GM21367 (cell line): ENCODE results near the gene DDX51.

Source experiments
- ATAC-seq: cut with Tn5 transposase; IDR thresholded peaks from one replicate; pipeline ENCODE4 v1.9.1; 2021; ENCODE audit not compliant: unreplicated experiment

DDX51 gene

DNA sequence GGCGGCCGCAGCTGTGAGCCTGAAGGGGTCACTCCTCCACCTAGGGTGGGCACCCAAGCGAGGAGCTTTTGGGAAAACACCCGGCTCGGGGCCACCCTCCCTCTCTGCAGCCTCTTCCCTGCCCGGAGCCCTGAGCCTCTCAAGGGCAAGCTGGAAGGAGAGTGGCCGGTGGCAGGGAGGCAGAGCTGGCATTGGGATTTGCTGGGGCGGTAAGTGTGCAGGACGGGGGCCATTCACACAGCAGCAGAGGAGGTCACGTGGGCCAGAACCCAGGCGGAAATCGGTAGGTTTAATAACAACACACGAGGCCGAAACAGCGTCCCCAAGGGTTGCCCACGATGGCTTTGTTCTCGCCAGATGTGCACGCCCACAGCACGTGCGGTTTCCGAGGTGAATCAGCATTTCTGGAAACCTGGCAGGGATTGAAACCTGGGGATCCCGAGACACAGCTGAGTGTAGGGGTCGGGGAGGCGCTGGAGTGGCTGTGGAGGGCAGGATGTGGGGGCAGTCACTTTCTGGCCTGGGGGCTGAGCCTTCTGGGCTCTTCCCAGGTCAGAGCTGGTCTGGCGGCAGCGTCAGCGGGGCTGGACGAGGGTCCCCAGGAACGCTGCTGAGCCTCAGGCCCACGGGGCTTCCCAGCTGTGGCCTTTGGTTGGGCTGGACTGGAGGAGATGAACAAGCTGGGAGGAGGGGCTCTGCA lies 23.6 kb upstream of the DDX51 start:
- ATAC-seq, result no peak

DNA sequence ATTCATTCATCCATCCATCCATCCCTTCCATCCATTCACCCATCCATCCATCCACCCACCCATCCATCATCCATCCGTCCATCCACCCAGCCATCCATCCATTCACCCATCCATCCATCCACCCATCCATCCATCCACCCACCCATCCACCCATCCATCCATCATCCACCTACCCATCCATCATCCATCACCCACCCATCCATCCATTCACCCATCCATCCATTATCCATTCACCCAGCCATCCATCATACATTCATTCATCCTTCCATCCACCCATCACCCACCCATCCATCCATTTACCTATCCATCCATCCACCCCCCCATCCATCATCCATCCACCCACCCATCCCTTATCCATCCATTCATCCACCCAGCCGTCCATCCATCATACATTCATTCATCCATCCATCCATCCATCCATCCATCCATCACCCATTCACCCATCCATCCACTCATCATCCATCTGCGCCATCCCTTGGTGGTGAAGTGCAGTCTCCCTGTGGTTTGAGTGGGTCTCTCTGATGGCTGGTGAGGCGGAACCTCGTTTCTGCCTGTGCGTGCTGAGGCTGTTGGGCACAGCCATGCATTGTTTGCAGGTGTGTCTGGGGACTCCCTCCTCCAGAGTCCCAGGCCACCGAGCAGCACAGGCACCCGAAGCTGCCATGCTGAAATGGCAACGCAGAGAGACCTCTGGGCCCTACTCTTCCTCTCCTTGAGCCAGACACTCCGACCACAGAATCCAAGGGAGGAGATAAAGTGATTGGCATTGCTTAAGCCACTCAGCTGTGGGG lies 22.9 kb upstream of the DDX51 start:
- no peak for ATAC-seq

DNA sequence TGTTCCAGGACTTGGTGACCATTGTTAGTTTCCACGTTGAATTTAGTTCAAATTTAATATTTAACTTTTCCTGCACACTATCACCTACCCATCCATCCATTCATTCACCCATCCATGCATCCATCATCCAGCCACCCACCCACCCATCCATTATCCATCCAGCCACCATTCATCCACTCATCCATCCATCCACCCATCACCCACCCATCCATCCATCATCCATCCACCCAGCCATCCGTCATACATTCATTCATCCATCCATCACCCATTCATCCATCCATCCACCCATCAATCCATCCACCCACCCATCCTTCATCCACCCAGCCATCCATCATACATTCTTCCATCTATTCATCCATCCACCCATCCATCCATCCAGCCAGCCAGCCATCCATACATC lies 22.0 kb upstream of the DDX51 start:
- no peak for ATAC-seq

DNA sequence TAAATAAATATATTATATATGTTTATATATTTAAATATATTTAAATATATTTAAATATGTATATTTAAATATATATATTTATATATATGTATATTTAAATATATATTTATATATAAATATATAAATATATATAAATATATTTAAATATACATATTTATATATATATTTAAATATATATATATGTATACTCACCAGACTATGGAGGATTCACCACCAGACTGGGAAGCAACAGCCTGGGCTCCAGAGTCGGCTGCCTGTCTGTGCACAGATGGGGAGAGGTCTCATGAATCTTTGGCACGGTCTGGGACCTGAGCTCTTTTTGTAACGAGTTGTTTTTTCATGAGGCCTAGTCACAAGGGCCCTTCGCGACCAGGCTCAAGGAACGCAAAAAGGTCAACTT lies 21.5 kb upstream of the DDX51 start:
- ATAC-seq, result no peak

DNA sequence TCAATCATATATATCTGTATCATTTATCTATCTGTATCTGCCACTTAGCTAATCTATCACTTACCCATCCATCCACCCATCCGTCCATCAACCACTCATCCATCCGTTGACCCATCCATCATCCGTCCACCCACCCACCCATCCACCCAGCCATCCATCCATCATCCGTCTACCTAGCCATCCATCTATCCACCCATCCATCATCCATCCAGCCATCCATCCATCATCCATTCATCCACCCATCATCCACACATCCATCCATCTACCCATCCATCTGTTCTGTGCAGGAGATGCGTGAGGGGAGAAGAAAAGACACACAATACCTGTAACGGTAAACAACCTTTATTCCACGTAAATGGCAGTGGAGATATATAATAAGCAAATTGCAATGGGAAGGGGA lies 20.3 kb upstream of the DDX51 start:
- ATAC-seq, result no peak

DNA sequence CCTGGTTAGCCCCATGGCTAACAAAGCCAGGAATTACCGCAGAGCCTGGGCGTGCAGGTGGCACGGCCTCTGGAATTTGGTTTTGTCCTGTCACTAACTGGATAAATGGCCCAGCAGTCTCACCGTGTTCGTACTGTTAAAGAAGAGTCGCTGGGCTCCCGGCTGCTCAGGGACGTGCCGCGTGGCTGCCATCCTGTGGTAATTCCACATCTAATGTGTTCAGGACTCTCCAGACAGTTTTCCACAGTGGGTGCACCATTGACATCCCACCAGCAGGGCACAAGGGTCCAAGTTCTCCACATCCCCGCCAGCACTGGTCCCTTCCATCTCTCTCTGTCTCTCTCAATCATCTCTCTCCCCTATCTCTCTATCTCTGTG lies 19.8 kb upstream of the DDX51 start:
- no peak for ATAC-seq

DNA sequence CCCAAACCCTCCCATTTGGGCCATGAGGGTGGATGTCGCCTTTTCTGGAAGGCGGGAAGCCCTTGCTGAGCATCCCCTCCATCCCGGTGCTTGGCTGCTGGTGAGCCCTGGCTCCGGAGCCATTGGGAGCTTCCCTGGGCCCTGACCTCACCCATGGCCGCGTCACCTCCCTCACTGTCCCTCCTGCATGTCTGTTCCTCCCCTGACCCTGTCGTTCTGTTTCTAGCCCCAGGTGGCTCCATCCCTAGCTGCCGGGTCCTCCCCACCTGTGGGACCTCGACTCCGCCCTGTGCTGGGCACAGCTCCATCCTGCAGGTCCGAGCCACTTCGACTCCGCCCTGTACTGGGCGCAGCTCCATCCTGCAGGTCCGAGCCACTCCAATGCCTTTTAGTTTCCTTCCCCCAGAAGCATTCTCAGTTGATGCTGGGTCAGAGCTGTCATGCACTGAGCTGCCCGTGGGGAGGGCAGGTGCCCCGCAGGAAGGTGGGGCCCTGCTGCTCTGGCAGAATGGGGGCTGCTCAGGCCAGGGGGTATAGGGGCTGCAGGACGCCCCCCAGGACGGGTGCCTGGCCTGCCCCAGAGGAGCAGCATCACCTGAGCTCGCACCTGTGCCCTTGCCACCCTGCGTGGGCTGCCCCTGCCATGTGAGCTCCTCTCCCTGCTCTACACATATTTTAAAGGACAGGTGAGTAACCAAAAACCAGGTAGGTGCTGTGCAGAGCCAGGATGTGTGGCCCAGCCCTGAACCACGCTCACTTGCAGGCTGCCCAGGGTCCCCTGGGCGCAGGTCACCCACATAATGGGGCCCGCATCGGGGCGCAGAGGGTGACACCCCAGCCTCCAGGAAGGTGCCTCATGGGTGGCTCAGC lies 19.2 kb upstream of the DDX51 start:
- no peak for ATAC-seq

DNA sequence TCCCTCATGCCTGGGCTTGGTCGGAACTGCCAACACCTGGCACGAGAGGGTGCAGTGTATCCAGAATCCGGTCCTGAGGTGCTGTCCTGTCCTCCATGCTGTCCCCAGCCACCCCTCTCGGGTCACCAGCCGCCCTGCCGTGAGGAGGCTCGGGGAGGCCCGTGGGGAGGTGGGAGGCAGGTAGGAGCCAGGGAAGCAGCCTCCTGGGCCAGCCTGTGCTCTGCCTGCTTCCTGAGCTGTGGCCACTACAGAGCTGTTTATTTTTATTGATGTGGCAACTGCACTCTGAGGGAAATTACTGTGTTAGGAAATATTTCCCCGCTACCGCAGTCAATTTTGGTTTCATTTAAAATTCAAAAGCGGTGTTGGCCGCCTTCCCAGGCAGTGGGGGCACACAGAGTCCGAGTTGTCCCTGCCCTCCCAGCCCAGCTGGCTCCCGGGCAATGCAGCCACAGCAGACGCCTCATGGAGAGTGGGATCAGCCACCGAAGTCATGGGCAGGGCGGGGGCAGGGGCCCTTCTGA lies 18.5 kb upstream of the DDX51 start:
- no peak for ATAC-seq

DNA sequence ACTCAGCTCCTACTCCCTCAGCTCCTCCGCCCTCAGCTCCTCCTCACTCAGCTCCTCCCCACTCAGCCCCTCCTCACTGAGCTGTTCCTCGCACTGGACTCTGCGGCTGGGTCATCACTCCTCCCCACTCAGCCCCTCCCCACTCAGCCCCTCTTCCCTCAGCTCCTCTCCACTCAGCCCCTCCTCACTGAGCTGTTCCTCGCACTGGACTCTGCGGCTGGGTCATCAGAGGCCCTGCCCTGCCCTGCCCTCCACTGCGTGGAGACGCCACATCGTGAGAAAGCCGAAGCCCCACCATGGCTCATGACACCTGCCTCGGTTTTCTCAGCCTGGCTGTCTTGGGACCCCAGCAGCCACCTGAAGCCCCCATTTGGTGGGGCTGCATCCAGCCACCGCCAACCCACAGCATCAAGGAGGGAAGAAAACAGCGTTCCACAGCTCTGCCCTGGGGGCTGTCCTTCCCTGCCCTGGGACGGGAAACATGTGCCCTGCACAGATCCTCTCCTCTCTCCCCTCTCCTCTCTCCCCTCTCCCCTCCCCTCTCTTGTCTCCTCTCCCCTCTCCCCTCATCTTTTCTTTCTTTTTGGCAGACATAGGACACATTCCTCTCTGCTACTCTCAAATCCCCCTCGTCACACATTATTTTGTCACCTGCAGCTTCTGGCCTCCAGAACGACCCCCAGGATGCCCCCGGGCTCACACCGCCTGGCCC lies 17.8 kb upstream of the DDX51 start:
- no peak for ATAC-seq

DNA sequence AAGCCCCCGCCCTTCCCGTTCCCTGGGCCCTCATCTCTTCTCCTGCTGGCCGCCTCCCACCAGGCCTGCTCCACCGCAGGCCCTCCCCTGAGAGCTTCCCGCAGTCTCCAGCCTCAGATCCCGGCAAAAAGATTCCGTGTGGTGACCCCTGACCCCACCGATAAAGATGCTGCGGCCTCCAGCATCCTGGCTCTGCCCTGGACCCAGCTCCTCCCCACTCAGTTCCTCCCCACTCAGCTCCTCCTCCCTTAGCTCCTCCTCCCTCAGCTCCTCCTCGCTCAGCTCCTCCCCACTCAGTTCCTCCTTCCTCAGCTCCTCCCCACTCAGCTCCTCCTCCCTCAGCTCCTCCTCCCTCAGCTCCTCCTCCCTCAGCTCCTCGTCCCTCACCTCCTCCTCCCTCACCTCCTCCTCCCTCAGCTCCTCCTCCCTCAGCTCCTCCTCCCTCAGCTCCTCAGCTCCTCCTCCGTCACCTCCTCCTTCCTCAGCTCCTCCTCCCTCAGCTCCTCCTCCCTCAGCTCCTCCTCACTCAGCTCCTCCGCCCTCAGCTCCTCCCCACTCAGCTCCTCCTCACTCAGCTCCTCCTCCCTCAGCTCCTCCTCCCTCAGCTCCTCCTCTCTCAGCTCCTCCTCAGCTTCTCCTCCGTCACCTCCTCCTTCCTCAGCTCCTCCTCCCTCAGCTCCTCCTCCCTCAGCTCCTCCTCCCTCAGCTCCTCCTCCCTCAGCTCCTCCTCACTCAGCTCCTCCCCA lies 17.1 kb upstream of the DDX51 start:
- no peak for ATAC-seq

DNA sequence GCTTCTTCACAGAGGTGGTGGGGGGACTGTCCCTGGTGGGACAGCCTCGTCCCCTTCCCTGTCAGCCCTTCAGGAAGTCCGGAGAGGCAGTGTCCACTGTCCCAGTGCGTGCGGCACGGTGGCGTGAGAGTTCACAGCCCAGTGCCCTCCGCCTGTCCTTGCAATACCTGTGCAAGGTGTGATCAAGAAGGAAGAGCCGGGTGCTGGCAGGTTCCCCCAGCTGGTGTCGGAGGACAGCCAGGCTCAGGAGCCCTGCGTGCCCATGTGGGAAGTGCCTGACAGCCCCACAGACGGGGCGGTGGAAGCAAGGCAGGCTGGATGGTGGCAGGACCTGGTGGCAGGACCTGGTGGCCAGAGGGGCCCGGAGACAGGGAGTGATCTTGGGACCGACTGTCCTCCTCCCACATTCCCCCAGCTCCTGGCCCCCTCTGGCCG lies 16.5 kb upstream of the DDX51 start:
- ATAC-seq, result no peak

DNA sequence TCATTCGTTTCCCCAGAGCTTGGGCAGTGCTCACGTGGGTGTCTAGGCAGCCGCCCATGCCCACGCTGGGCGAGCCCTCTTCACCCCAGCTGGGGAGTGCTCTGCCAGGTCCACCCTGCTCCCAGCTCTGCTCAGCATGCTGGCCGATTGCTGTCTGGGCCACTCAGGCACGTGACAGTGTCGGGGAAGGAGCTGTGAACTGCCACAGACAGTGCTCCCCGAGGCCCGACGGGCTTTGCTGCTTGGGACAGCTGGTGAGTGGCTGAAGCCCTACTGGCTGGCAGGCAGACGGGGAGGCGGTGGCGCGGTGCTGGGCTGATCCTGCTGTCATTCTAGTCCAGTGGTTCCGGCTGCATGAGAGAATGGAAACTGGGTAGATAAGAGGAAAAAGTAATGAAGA lies 15.9 kb upstream of the DDX51 start:
- ATAC-seq, result no peak

DNA sequence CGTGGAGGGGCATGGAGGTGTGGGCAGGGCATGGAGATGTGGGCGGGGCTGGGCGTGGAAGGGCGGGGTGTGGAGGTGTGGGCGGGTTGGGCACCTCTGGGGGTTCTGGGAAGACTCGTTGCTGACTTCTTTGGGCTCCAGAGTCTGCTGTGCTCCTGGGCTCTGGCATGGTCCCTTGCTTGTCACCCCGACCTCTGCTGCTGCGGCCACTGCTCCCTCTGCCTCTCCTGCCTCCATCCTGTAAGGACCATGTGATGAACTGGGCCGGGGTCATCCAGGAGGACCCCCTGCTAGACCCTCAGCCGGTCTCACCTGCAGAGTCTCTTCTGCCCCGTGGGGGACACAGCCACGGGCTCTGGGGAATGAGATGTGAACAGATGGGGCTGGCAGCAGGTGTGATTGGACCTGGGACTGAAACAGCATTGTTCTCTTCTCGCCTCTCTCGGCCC lies 15.5 kb upstream of the DDX51 start:
- ATAC-seq, result no peak

DNA sequence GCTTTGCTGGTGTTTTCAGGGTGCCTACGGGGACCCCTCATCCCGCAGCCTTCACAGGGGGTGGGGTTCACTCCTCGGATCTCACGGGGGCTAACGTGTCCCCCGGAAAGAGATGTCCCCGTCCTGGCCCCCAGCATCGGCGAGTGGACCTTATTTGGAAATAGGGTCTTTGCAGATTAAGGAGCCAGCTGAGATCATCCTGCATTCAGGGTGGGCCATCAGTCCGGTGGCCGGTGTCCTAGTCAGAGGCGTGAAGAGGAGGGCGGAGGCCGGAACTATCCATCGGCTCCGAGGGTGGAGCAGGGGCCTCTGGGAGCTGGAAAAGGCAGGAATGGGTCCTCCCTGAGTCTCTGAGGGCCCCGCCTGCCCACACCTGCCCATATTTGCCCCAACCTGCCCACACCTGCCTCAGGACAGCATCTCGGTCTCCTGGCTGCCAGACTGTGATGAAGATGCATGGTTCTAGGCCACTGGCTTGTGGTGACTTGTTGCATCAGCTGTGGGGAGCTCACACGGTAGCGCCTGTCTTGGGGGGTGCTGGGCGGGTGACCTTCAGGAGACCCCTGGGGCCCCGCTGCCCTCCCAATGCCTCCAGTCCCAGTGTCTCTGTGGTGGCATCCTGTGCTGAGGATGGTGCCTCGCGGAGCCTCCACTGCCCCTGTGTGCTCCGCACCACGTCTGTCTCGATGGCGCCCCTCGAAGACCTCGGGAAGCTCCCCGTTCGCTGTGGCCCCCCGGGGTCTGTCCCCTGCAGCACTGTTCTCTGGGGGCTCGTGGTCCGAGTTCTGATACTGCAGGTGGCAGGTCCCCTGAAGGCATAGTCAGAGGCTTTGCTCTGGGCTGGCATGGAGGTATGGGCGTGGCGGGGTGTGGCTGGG lies 14.8 kb upstream of the DDX51 start:
- no peak for ATAC-seq

DNA sequence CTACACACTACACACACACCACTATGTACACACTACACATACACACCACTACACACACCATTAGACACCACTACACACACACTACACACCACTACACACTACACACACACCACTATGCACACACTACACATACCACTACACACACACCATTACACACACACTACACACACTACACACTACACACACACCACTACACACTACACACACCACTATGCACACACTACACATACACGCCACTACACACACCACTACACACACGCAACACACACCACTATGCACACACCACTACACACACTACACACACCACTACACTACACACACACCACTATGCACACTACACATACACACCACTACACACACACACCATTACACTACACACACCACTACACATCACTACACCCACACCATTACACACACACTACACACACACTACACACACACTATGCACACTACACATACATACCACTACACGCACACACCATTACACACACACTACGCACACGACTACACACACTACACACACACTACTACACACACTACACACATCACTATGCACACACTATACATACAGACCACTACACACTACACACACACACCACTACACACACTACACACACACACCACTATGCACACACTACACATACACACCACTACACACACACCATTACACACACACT lies 13.8 kb upstream of the DDX51 start:
- ATAC-seq, result no peak

DNA sequence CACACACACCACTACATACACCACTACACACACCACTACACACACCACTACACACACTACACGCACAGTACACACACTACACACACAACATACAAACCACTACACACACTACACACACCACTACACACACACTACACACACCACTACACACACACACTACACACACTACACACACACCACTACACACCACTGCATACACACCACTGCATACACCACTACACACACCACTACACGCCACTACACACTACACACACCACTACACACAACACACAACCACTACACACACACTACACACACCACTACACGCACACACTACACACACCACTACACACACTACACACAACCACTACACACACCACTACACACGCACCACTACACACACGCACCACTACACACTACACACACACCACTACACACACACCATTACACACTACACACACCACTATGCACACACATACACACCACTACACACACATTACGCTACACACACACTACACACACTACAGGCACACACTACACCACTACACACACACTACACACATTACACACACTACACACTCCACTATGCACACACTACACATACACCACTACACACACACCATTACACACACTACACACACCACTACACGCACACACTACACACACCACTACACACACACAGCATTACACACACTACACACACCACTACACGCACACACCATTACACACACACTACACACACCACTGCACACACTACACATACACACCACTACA lies 12.6 kb upstream of the DDX51 start:
- ATAC-seq, result no peak

DNA sequence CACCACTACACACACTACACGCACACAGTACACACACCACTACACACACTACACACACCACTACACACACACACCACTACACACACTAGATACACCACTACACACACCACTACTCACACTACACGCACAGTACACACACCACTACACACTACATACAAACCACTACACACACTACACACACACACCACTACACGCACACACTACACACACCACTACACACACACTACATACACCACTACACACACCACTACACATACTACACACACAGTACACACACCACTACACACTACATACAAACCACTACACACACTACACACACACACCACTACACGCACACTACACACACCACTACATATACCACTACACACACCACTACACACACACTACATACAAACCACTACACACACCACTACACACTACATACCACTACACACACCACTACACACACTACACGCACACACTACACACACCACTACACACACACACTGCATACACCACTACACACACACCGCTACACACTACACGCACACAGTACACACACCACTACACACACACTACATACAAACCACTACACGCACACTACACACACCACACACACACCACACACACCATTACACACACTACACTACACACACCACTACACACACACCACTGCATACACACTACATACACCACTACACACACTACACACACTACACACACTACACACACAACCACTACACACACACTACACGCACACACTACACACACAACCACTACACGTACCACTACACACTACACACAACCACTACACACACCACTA lies 11.9 kb upstream of the DDX51 start:
- ATAC-seq, result no peak
